KOPT-K1 (cell line): Measurements from ENCODE around the gene PAQR8.

Source experiments
- H3K27ac ChIP-seq: fragments of 200-600 bp; sonication (generic); 2 replicates; pipeline ENCODE4 v1.5.1; 2016; ENCODE audit warnings: antibody characterized with exemption, mild to moderate bottlenecking, low read depth, low read length; ENCODE audit not compliant: poor library complexity, severe bottlenecking
- H3K36me3 ChIP-seq: fragments of 200-600 bp; sonication (generic); 2 replicates; pipeline ENCODE4 v1.5.1; 2017; ENCODE audit warnings: antibody characterized with exemption, mild to moderate bottlenecking, low read length, moderate library complexity; ENCODE audit not compliant: insufficient read depth
- H3K9me3 ChIP-seq: fragments of 200-600 bp; sonication (generic); 2 replicates; pipeline ENCODE4 v1.5.1; 2017; ENCODE audit warnings: antibody characterized with exemption, low read length, mild to moderate bottlenecking; ENCODE audit not compliant: insufficient read depth, poor library complexity, severe bottlenecking

PAQR8 gene

GRCh38 chr6:52361945-52362442 lies at the start of gene PAQR8:
PAQR8 (plus strand) TSS chr6:52362151; CDS start chr6:52403214, 41,063 bp downstream.
- Histone ChIP-seq H3K27ac (peak within 1 kb of the TSS; percentile 88), H3K36me3 (peaks cover 5% of the 10 kb centered on the region), H3K9me3 (no peaks in the 10 kb centered on the region)

GRCh38 chr6:52312461-52312860 lies 49.5 kb upstream of the PAQR8 start:
- Histone ChIP-seq H3K9me3 (no peaks in the 10 kb centered on the region), H3K27ac (no peak overlapping the region), H3K36me3 (no peaks in the 10 kb centered on the region)

- H3K27ac ChIP-seq = no peak overlapping the region
- H3K36me3 ChIP-seq = no peaks in the 10 kb centered on the region
- no peaks in the 10 kb centered on the region for H3K9me3 ChIP-seq
These were observed 47.2 kb upstream of the PAQR8 start for GRCh38 chr6:52314752-52315151.

GRCh38 chr6:52317211-52317610 lies 44.7 kb upstream of the PAQR8 start:
- Histone ChIP-seq H3K36me3 (no peaks in the 10 kb centered on the region), H3K9me3 (no peaks in the 10 kb centered on the region), H3K27ac (no peak overlapping the region)

- no peaks in the 10 kb centered on the region for H3K9me3 ChIP-seq
- no peak overlapping the region for H3K27ac ChIP-seq
- H3K36me3 ChIP-seq = no peaks in the 10 kb centered on the region
These were observed 43.9 kb upstream of the PAQR8 start for GRCh38 chr6:52317841-52318581.

GRCh38 chr6:52324189-52324588 lies 37.8 kb upstream of the PAQR8 start:
- no peaks in the 10 kb centered on the region for H3K9me3 ChIP-seq
- no peaks in the 10 kb centered on the region for H3K36me3 ChIP-seq
- H3K27ac ChIP-seq = no peak overlapping the region

- H3K9me3 ChIP-seq = no peaks in the 10 kb centered on the region
- no peaks in the 10 kb centered on the region for H3K36me3 ChIP-seq
- no peak overlapping the region for H3K27ac ChIP-seq
These were observed 36.1 kb upstream of the PAQR8 start for GRCh38 chr6:52325695-52326471.

- Histone ChIP-seq H3K27ac (no peak overlapping the region), H3K9me3 (no peaks in the 10 kb centered on the region), H3K36me3 (no peaks in the 10 kb centered on the region)
These were observed 35.2 kb upstream of the PAQR8 start for GRCh38 chr6:52326540-52327364.

GRCh38 chr6:52328303-52328662 lies 33.7 kb upstream of the PAQR8 start:
- Histone ChIP-seq H3K9me3 (no peaks in the 10 kb centered on the region), H3K36me3 (no peaks in the 10 kb centered on the region), H3K27ac (no peak overlapping the region)

- H3K9me3 ChIP-seq = no peaks in the 10 kb centered on the region
- H3K27ac ChIP-seq = no peak overlapping the region
- H3K36me3 ChIP-seq = no peaks in the 10 kb centered on the region
These were observed 33.2 kb upstream of the PAQR8 start for GRCh38 chr6:52328729-52329128.

GRCh38 chr6:52330470-52330869 lies 31.5 kb upstream of the PAQR8 start:
- Histone ChIP-seq H3K36me3 (no peaks in the 10 kb centered on the region), H3K9me3 (no peaks in the 10 kb centered on the region)

GRCh38 chr6:52331793-52332457 lies 30.0 kb upstream of the PAQR8 start:
- H3K36me3 ChIP-seq = no peaks in the 10 kb centered on the region
- no peak overlapping the region for H3K27ac ChIP-seq
- no peaks in the 10 kb centered on the region for H3K9me3 ChIP-seq

More at GRCh38 chr6:52330470-52330869, 31.5 kb upstream of the PAQR8 start:
- H3K27ac ChIP-seq = no peak overlapping the region

GRCh38 chr6:52333840-52334200 lies 28.1 kb upstream of the PAQR8 start:
- H3K36me3 ChIP-seq = no peaks in the 10 kb centered on the region
- H3K27ac ChIP-seq = no peak overlapping the region

GRCh38 chr6:52335576-52335975 lies 26.4 kb upstream of the PAQR8 start:
- Histone ChIP-seq H3K36me3 (no peaks in the 10 kb centered on the region), H3K27ac (no peak overlapping the region), H3K9me3 (no peaks in the 10 kb centered on the region)

More at GRCh38 chr6:52333840-52334200, 28.1 kb upstream of the PAQR8 start:
- H3K9me3 ChIP-seq = no peaks in the 10 kb centered on the region
